ENCODE data around the gene PNRC2.
"Not testable (repeated sequence)": the region's sequence is repeated elsewhere in the genome, so short reads cannot be mapped to it uniquely, and the experiment has no call there.

PNRC2 gene

DNA sequence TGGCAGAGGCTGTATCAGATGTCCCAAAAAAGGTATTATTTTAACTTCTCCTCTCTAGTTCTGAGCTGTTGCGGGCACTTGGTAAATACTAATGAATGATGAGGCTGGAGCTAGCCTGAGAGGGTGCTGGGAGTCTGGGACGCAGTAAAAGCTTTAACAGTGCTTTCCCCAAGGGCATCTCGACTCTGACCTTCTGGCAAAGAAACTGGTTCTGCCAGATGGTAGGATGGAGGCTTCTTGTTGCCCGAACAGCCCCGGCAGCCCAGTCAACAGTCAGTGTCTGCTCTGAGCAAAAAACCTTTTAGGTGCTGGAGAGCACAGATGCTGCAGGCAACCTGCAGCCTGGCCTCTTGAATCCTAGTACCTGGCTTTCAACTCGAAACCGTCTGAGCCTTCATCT lies 2.5 kb upstream of the PNRC2 start:
- DNase-seq: no peak

DNA sequence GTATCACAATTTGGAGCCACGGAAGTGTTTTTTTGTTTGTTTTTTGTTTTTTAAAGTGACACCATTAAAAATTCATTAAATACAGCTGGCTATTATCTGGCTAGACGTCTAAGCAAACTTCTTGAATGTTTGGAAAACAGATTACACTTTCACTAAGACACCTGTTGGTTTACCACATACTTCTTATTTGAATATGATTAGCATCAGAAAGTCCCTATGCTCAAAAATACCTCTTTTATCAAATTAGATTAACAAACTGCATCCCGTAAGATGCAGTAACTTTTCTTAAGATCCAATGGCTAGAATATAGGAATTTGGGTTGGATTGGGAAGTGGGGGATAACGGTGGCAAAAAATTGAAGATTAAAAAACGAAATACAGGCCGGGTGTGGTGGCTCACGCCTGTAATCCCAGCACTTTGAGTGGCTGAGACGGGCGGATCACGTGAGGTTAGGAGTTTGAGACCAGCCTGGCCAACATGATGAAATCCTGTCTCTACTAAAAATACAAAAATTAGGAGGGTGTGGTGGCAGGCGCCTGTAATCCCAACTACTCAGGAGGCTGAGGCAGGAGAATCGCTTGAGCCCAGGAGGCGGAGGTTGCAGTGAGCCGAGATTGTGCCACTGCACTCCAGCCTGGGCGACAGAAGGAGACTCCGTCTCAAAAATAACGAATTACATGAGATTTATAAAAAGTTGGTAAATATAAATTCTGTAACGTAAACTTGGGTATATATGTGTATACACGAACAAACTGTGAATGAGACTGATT lies 1.4 kb upstream of the PNRC2 start:
- DNase-seq: not testable (repeated sequence)

DNA sequence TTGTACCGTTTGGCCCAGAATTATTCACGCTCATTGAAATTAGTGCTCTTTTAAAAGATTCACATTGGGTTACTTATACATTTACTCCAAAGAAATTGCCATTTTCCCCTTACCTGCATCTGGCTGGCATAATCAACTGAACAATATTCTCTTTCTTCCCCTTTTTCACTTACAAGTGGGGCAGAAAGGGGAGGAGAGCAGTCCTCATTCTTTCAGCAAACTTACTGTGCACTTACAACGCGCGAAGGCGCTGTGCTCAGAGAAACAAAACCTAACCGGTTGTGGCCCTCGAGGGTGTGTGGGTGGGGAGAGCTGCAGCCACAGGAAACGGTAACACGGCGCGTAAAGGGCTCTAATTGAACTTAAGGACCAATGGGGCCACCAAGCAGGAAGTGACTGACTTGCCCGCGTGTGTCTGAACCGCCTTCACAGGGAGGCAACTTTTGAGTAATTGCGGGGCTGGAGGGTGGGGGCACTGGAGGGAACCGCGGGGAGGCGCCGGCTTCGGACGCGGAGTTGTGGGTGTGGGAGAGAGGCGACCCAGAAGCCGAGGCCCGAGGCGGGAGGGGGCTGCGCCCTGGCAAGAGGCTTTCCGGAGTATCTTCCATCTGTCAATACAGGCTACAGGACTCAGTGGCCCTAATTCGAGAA lies 693 bp upstream of the PNRC2 start:
- peak; percentile 94 for DNase-seq

DNA sequence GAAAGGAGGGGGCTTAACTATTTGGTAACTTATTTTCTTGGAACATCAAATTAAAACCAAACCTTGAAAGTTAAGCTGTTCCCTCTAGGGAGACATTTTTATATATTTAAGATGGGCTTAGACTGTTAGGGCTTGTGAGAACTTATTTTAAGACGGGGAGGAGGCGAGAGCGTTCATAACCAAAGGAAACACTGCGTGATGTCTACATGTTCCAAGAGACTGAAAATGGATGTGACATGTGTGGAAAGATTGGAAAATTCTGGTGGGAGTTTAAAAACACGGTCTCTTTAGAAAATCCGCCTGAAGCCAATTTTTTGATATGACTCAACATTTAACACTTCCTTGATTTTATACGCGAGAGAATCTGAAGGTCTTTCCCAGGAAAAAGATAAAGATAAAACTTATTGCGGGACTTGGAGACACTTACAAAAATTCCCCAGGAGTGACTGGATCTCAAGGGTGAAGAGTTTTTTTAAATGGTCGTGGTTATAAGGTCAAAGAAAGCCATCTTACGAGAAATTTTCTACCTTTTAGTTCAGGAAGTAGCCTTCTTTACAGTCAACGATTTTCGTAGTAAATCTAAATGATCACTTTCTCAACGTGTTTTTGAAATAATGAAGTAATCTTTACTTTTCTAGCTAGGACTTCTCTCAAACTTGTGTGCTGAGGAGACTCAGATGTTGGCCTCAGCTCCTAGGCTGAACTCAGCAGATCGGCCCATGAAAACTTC lies 828 bp downstream of the PNRC2 start:
- DNase-seq: peak; percentile 46

DNA sequence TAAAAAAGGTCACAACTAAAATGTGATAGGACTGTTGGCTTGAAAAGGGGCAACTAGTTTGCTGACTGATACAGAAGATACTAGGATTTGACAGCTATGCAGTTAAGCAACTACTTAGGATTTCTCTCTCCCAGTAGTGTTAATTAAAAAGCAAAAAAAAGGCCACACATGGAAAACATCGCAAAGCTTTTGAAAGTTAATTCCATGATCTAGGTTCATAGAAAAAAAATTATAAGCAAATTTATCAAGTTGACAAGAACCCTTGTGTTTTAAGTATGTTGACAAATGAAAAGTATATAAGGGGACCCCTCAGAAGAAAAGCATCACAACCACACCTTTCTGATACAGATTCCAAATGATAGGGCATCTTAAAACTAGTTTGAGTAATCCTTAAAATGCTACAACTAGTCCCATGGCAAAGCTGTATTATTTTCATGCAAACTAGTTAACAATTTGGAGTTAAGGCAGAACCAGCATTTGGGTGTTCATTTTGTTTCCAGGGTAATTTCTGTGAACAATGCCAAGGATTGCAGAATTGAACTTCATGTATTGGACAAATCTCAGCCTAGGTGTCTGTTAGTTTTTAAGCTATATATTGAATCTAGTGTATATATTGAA lies 4.1 kb downstream of the PNRC2 start:
- no peak for DNase-seq

DNA sequence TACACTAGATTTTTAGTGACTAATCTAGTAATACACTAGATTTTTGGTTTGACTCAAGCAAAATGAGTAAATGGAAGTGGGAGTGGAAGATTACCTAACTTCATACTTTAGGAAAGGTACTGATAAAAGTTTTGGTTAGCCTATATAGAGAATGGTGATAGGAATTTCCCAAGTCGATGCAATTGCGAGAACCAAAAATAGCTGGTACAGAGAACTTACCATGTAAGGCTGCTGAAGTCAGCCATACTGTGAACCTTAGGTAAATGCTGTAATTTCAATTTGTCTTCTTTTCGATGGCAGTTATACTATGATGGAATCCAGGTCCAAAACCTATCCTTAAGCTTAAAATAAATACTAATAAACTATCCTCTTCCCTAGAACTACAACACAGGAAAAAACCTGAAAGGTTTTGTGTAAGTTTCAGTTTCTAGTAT lies 4.6 kb downstream of the PNRC2 start:
- DNase-seq: no peak

DNA sequence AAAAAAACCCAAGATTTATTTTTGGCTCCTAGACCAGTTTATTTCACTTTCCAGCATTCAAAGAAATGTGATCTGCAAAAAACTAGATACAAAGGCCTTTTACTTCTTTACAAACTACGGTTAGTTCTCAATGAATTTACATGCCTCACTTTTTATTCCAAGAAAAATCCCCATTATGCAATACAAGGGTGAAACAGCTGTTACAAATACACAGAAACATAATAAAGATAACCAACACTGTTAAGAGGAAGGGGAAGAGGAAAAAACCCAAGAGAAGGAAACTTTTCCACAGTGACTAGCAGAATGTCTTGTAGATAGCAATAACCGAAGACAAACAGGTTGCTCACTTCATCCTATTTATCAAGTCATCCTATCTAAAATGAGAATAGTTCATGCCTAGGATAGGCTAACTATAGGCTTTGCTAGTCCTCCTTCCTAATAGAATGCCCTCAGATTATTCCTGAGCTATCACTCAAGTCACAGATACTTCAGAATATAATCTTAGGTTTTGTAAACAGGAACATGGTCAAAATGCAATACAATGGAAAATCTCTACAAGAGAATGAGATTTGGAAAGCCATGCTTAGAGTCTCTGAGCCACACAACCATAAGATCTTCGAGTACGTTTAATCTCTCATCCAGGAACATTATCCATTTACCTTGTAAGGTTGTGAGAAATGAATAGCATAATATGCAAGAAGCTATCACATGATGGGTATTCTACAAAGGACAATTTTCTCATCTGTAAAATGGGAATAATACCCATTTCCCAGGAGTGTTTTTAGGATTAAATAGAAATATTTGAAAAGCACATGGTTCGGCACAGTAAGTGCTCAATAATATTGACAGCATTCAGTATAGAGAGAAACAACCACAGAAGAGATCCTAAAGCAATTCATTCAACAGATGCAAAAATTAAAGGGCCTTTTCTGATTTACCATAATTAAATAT lies 5.4 kb downstream of the PNRC2 start:
- DNase-seq: no peak

DNA sequence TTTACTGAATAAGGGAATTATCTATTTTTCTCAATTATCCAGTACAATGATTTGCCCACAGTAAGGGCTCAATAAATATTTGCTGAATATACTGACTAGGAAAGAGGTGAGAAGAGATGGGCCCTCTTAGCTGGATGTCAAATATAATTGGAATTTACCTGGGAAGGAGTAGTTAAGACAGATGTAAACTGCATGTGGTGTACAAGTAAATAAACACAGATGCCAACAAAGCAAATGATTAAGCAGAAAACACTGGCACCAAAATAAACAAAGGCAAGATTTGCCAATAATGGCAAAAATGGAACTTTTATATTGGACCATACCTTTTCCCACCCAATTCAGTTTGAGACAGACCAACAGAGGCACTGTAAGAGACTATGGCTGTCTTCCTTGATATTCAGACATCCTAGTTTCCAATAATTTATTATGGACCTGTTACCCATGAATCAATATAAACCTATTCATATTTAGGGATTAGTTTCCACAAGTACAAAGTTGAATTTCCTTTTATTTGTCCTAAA lies 7.4 kb downstream of the PNRC2 start:
- no peak for DNase-seq

DNA sequence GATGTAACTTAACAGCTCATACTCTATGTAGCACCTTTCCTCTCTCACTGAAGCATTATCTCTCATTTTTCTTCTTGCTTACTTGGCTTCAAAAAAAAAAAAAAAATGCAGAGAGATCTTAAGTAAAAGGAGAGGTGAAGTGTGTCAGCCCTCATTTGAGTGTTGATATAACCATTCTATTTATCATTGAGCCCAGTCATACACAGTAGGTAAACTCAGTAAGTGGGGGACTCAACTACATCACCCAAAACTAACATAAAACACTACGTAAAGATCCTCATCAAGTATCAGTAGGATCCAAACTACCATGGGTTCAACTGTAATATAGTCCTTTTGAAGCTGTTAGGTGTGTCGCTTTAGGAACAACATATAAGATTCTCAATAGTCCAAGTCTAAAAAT lies 8.2 kb downstream of the PNRC2 start:
- DNase-seq: no peak

DNA sequence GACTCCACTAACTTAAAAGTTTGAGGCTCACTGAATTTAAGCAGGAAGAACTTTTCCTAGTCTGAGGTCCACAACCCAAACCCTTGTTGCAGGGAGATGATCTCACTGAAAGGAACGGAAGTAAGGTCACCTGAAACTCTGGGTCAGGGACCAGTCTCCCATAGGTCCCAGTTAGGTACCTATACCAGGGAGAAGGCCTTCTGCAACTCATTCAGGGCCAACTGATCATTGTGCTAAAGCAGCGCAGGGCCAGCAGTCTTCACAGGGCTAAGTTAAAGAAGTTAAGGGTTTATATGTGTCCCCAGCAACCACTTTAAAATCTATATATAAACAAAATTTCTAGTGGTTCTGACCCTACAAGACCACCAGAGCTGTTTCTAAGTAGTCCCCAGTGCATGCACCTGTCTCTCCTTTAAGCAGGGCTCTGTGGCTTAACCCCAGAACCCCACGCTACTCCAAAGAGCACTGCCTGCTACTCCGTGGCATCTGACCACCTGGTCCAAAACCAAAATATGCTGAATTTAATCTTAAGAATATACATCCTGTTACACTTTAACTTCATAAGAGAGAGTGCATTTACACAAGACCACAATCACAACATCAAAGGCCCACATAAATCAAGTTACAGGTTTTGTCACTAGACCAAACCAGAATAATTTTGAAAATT lies 17.7 kb downstream of the PNRC2 start:
- no peak for DNase-seq

DNA sequence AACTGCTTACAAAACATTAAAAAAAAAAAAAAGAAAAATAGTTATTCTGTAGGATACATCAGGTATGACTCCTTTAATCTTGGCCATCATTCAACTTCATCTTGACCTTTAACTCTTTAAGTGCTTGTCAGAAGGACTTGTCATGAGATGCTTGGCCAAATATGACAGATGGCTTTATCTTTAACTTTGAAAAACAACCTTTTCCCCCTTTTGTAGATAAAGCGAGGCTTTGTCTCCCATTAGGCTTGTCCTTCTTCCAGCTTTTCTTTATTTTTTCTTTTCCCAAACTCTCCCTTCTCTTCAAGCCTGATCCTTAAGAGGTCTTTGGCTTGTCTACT lies 18.2 kb downstream of the PNRC2 start:
- no peak for DNase-seq

DNA sequence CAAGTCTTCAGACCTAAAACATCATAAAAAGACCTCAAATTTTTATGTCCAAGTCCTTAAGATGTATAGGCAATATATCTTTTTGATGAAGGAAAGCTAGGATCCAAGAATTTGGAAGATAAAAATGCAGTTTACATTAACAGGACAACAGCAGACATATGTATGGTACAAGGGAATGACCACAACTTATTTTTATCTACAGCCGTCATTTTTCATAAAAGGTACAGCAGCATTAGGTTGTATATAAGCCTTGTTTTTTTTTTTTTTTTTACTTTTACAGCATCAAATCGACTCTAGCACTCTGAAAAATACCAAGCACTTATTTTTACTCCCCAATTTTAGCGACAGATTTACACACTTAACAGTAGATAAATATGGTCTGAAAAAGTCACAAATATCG lies 19.2 kb downstream of the PNRC2 start:
- no peak for DNase-seq

DNA sequence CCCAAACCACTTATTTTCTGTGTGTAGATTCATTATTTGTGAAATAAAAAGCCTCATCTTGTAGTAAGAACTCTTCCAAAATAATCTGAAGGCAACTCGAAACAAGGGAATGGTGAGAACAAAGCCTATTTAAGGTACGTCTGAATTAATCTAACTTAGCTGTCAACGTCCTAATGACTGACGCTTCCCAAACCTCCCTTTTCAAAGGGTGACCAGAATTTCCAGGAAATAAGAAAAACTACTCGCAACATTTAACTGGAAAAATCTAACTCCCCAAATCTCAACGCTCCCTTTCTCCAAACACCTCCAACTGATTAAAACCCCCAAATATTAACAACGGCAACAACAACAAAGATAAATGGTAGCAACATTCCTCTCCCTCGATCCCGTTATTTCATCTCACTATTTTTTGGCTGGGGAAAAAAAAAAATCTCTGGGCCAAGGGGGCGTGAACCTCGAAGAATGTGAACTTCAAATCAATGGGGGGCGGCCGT lies 19.8 kb downstream of the PNRC2 start:
- no peak for DNase-seq

DNA sequence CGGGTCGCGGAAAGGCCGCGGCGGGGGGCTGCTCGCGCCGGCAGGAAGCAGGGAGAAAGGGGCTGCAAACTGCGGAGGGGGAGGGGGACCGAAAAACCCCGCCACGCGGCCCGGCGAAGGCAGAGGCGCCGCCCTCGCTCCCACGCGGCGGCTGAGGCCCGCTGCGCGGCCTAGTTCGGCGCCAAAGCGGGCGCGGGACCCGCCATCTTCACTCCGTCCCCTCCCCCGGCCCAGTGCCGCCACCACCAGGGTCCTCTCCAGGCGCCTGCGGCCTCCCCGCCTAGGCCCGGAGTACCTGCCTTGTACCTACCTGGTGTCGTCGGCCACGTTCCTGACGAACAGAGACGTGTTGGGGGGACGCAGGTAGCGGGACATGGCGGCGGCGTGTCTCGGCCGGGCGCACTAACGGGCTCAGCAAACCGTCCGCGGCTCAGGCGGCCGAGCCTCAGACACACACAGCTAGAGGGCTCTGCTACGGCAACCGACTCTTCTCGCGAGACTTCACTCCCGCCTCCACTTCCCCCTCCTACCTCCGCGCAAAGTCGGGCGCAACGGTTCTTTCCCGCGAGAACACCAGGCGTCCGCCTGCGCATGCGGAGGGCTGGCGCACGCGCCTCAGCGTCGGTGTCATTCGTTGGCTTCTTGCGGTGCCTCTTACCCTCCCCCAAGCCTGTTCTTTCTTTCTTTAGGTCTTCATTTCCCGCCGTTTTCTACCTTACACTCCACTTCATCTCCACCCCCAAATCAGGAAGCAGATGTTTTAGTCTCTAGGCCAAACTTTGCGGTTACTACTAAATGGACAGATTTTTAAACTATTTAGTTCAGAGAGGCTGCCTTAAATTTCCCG lies 20.5 kb downstream of the PNRC2 start, which contains the start of gene SRSF10:
Gene SRSF10 (minus strand): TSS at position 447 of the 847 bp plus-strand sequence. CDS start 72 bp downstream, at position 375.
- DNase-seq: peak; percentile 99

DNA sequence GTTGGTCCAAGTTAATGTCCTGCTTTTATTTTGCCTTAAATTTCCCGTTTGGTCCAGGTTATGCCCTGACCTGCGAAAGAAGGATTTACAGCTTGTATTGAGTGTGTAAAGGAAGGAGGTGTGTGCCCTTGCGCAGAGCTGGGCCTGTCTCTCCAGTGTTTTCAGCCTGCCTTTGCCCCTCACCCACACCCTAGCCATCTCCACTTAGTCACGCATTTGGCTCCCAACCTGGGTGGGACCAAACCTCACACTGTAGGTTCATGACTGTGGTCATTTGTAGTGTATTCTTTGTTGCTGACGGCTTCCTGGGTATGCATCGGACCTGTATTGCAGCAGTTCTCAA lies 21.1 kb downstream of the PNRC2 start:
- DNase-seq: peak; percentile 72

DNA sequence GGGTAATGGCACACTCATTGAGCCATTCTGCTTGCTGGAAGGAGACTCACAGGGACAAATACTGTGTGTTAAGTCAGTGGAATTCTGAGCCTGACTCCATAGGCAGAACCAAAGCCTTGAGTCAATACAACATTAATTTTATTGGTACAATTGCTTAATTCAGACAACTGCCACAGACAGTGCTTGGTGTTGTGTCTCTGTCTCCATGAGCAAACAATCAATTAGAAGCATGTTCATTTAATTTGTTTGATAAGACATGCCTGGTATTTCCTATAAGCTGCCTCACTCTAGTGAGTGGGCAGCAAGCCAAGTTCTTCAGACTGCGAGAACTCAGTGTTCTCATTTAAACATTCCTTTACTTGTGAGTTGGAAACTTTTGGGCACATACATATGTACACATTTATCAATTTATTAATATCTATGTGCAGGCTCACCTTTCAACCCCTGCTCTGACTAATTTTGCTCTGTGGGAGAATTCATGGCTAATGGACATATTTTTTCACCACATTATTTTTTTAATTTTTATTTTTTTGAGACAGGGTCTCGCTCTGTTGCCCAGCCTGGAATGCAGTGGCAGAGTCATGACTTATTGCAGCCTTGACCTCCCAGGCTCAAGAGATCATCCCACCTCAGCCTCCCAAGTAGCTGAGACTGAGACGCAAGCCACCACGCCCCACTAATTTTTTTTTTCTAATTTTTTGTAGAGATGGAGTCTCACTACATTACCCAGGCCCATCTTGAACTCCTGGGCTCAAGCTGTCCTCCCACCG lies 25.0 kb downstream of the PNRC2 start:
- peak; percentile 65 for DNase-seq

DNA sequence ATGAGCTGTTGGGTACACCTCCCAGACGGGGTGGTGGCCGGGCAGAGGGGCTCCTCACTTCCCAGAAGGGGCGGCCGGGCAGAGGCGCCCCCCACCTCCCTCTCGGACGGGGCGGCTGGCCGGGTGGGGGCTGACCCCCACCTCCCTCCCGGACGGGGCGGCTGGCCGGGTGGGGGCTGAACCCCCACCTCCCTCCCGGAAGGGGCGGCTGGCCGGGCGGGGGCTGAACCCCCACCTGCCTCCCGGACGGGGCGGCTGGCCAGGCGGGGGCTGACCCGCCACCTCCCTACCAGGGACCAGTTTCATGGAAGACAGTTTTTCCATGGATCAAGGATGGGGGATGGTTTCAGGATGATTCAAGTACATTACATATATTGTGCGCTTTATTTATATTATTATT lies 27.4 kb downstream of the PNRC2 start:
- DNase-seq: not testable (repeated sequence)

DNA sequence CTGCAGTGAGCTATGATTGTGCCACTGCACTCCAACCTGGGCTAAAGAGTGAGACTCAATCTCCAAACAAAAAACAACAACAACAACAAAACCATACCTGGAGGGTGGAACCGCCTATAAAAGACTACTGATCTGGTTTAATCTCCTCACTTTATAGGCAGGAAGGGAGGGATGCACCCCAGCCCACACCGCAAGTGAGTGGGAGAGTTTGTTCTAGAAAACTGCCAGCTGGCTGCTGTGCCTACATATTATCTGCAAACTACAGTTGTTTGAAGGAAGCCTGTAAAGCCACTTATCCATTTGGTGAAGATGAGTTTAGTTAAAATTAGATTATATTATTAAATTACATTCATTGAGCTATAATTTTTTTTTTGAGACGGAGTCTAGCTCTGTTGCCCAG lies 29.6 kb downstream of the PNRC2 start:
- DNase-seq: no peak

DNA sequence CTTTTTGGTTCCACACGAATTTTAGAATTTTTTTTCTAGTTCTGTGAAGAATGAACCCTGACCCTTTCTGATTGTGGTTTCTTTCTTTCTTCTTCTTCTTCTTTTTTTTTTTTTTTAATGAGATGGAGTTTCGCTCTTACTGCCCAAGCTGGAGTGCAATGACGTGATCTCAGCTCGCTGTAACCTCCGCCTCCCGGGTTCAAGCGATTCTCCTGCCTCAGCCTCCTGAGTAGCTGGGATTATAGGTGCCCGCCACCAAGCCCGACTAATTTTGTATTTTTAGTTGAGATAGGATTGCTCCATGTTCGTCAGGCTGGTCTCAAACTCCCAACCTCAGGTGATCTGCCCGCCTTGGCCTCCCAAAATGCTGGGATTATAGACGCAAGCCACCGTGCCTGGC lies 32.4 kb downstream of the PNRC2 start:
- DNase-seq: not testable (repeated sequence)

DNA sequence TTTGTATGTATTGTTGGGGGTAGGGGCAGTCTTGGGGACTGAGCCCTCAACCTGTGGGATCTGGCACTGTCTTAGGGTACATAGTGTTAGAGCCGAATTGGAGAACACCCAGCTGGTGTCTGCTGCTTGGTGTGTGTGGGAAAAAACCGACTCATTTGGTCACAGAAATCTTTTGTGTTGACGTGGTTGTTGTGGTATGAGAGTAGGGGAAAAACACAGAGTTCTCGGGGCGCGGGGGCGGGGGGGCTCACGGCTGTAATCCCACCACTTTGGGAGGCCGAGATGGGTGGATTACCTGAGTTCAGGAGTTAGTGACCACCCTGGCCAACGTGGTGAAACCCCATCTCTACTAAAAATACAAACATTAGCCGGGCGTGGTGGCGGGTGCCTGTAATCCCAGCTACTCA lies 35.8 kb downstream of the PNRC2 start:
- DNase-seq: no peak
